HepG2 (cell line): Measurements from ENCODE around the gene PLXNA1. TPM values are rescaled to one million over a fixed set of nuclear protein-coding genes. Genes with fewer than 3 reads are reported as not detected.

Experiments used
- ATAC-seq: fragments of 200-7000 bp; cut with Tn5 transposase; 3 replicates; pipeline ENCODE4 v1.9.1; 2020; ENCODE audit warnings: mild to moderate bottlenecking, moderate library complexity
- BruUV-seq: library from RNA; stranded (reverse); fragments of 400-500 nt; replicated peaks from 2 replicates; lab custom pipeline; 2021; lab: Mats Ljungman, UMichigan
- CTCF ChIA-PET: fragments of 300-600 bp; formaldehyde crosslinking; extraction: SDS; loops from one replicate; lab custom pipeline; 2021; ENCODE audit warnings: low total read pairs, inconsistent platforms, low intra/inter-chr PET ratio; lab: Yijun Ruan, JAX
- POLR2A ChIA-PET: fragments of 350-600 bp; sonication (Branson Sonifier 250); formaldehyde crosslinking; loops from one replicate; lab custom pipeline; 2020; ENCODE audit warnings: antibody characterized with exemption, inconsistent platforms; lab: Yijun Ruan, JAX
- DNase-seq: peaks from one replicate; pipeline ENCODE4 v3.0.0-alpha.2; 2015; ENCODE audit warnings: low spot score
- FAIRE-seq: peaks from 3 replicates; lab custom pipeline; 2011; peaks lifted over from hg19 to GRCh38; lab: Jason Lieb, UNC
- H2AFZ ChIP-seq: one replicate; pipeline ENCODE4 v1.6.1; 2011; ENCODE audit warnings: low read length, inconsistent platforms
- H3K27ac ChIP-seq: fragments of 300-600 bp; 3 replicates; pipeline ENCODE4 v1.8.0; 2011; ENCODE audit warnings: mixed run types, mild to moderate bottlenecking, mixed read lengths, low read length, inconsistent platforms; ENCODE audit not compliant: insufficient read depth; ENCODE audit errors: extremely low read length
- H3K27me3 ChIP-seq, 2 experiments: fragments of 200-600 bp in 1 of 2; 2 replicates in 1 of 2; 3 replicates in 1 of 2; pipeline versions ENCODE4 v1.6.0 to v1.8.0; 2011; ENCODE audit warnings: low read length in 2 of 2, mild to moderate bottlenecking in 2 of 2, moderate library complexity in 2 of 2, inconsistent platforms in 1 of 2; ENCODE audit not compliant: insufficient read depth in 2 of 2, control insufficient read depth in 1 of 2
- H3K36me3 ChIP-seq, 2 experiments: fragments of 200-600 bp in 1 of 2; replicated peaks in 1 of 2; 2 replicates in 1 of 2; 3 replicates in 1 of 2; pipeline versions ENCODE4 v1.5.1 to v1.8.0; 2011; ENCODE audit warnings: low read length in 2 of 2, inconsistent platforms in 1 of 2; ENCODE audit not compliant: insufficient read depth in 2 of 2, control insufficient read depth in 1 of 2
- H3K4me1 ChIP-seq: 2 replicates; pipeline ENCODE4 v1.5.1; 2012; ENCODE audit warnings: low read length, inconsistent platforms; ENCODE audit not compliant: insufficient read depth
- H3K4me2 ChIP-seq: 2 replicates; pipeline ENCODE4 v1.6.0; 2011; ENCODE audit warnings: low read depth, low read length, inconsistent platforms
- H3K4me3 ChIP-seq, 3 experiments: fragments of 200-600 bp in 1 of 3; sonication (generic), shearing (Covaris generic) in 1 of 3; replicated peaks in 1 of 3; 2 replicates each; pipeline ENCODE4 v1.5.1; 2011 to 2016; ENCODE audit warnings: low read length in 3 of 3, inconsistent platforms in 2 of 3, low read depth in 2 of 3, mild to moderate bottlenecking in 2 of 3, control low read depth in 1 of 3, mixed read lengths in 1 of 3; ENCODE audit not compliant: insufficient read depth in 1 of 3
- H3K79me2 ChIP-seq: one replicate; pipeline ENCODE4 v1.6.1; 2011; ENCODE audit warnings: low read length, inconsistent platforms; ENCODE audit not compliant: insufficient read depth
- H3K9ac ChIP-seq: 2 replicates; pipeline ENCODE4 v1.6.0; 2011; ENCODE audit warnings: mild to moderate bottlenecking, low read depth, low read length, inconsistent platforms; ENCODE audit not compliant: insufficient read depth
- H3K9me3 ChIP-seq: 2 replicates; pipeline ENCODE4 v1.5.1; 2012; ENCODE audit warnings: mild to moderate bottlenecking, low read length
- H4K20me1 ChIP-seq: 2 replicates; pipeline ENCODE4 v1.6.0; 2011; ENCODE audit warnings: inconsistent platforms, mild to moderate bottlenecking, low read length, moderate library complexity; ENCODE audit not compliant: insufficient read depth
- ARNTL ChIP-seq: sonication (generic); formaldehyde crosslinking; IDR thresholded peaks from 2 replicates; pipeline ENCODE4 v1.4.0; 2020; ENCODE audit warnings: mild to moderate bottlenecking, missing genetic modification reagents
- IRF2 ChIP-seq: IDR thresholded peaks from 2 replicates; pipeline ENCODE4 v1.6.1; 2018; ENCODE audit warnings: missing genetic modification reagents, missing compliant biosample characterization
- ZMYM2 ChIP-seq: sonication (generic); formaldehyde crosslinking; IDR thresholded peaks from 2 replicates; pipeline ENCODE4 v1.8.0; 2022; ENCODE audit warnings: mild to moderate bottlenecking, missing genetic modification reagents
- ZMYM4 ChIP-seq: sonication (generic); formaldehyde crosslinking; IDR thresholded peaks from 2 replicates; pipeline ENCODE4 v1.8.1; 2023; ENCODE audit warnings: mild to moderate bottlenecking, missing genetic modification reagents
- ZNF180 ChIP-seq: sonication (generic); formaldehyde crosslinking; IDR thresholded peaks from 2 replicates; pipeline ENCODE4 v1.4.0; 2020; ENCODE audit warnings: low read depth, missing genetic modification reagents, borderline replicate concordance
- ZNF205 ChIP-seq: IDR thresholded peaks from 2 replicates; pipeline ENCODE4 v1.6.1; 2018; ENCODE audit warnings: missing biosample characterization, missing genetic modification reagents
- ZNF510 ChIP-seq: sonication (generic); formaldehyde crosslinking; IDR thresholded peaks from 2 replicates; pipeline ENCODE4 v1.4.0; 2020; ENCODE audit warnings: low read depth, mild to moderate bottlenecking, missing genetic modification reagents
- ZNF703 ChIP-seq: sonication (generic); formaldehyde crosslinking; IDR thresholded peaks from 2 replicates; pipeline ENCODE4 v1.5.1; 2020; ENCODE audit warnings: missing genetic modification reagents, mild to moderate bottlenecking, moderate library complexity, borderline replicate concordance
- ZNF878 ChIP-seq: sonication (generic); formaldehyde crosslinking; IDR thresholded peaks from 2 replicates; pipeline ENCODE4 v1.8.1; 2023; ENCODE audit warnings: mild to moderate bottlenecking, missing genetic modification reagents, moderate library complexity
- WGBS: methylation state at CpG from one replicate; pipeline ENCODE4 v1.1.6; 2017; ENCODE audit warnings: low lambda C conversion rate; 5-methylcytosine and 5-hydroxymethylcytosine counted together
- in situ Hi-C: cut with HindIII; loops from 2 replicates; pipeline ENCODE4 v1.10.0; 2017; ENCODE audit warnings: low pct_unique_long_range_greater_than_20kb; ENCODE audit not compliant: extremely low pct_ligation_motif_present
- intact Hi-C: fragments of 100-400 bp; cut with micrococcal nuclease; formaldehyde crosslinking; loops from one replicate; pipeline ENCODE4 v1.10.0; 2022; ENCODE audit not compliant: unreplicated experiment
- polyA plus RNA-seq, 8 experiments: library from polyadenylated mRNA; depleted of rRNA in 3 of 8; stranded (reverse) in 7 of 8; unstranded in 1 of 8; fragments of >200 nt; fragmentation: Illumina TruSeq in 4 of 8; extraction: Trizol in 4 of 8; gene quantifications; 2 replicates each; pipeline versions ENCODE4 v1.2.1 to v1.2.3, GENCODE V29; 2011 to 2016; ENCODE audit warnings: low read depth in 4 of 8, missing spikeins in 1 of 8, mixed read lengths in 1 of 8; ENCODE audit not compliant: insufficient read depth in 1 of 8
- total RNA-seq, 5 experiments: library from RNA; depleted of rRNA; stranded (reverse); fragments of >200 nt; fragmentation: Illumina TruSeq; extraction: Trizol; gene quantifications; 2 replicates each; pipeline ENCODE4 v1.2.3, GENCODE V29; 2016; ENCODE audit warnings: low read depth in 1 of 5
- TF ChIP-seq, protein P1 (sequence below): sonication (generic); formaldehyde crosslinking; IDR thresholded peaks from 2 replicates; pipeline ENCODE4 v1.8.1; 2023; ENCODE audit warnings: mild to moderate bottlenecking, missing genetic modification reagents
- TF ChIP-seq, protein P2 (sequence below): sonication (generic); formaldehyde crosslinking; IDR thresholded peaks from 2 replicates; pipeline ENCODE4 v1.5.1; 2020; ENCODE audit warnings: missing genetic modification reagents, mild to moderate bottlenecking, borderline replicate concordance

Gene PLXNA1
- total and polyA plus RNA-seq, 2 of the 13 experiments (the other 11 are each of a cell fraction or from before 2014, with no cell fraction given), result 16.6 to 18.2 TPM

DNA sequence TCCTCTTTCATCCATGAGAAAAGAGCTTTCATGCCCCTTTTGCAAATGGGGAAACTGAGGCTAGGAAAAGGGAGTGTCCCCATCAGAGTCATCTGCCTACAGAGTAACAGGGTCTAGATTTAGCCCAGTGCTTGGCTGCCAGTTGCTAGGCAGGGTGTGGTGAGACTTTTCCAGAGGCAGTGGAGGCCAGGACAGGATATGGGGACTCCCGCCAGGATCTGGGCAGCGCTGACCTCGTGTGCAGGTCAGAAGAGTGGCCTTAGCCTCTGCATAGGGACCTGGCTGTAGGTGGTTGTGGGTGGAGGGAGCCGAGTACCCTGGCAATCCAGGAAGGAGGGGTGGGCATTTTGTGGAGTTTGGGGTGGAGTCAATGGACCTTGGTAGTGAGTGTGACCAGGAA lies 4.2 kb downstream of the PLXNA1 start:
- H3K36me3 ChIP-seq, result peaks cover 14 to 21% of the 10 kb centered on the region in 2 experiments; a peak in 3 of 5 replicates
- ATAC-seq (no peak), DNase-seq (no peak), FAIRE-seq (no peak)
- no TSS peak for BruUV-seq
- intact Hi-C loops (loop anchor here (10.0 kb wide), 2 partner anchors 312 to 558 kb away; no protein-coding TSS in a partner anchor), in situ Hi-C loops (no loop called here)
- H3K4me1 ChIP-seq, result peaks cover 17% of the 10 kb centered on the region
- H3K27me3 ChIP-seq, result peaks cover 0 to under 1% of the 10 kb centered on the region in 2 experiments; a peak in 1 of 5 replicates
- H4K20me1 ChIP-seq, result peaks cover 21% of the 10 kb centered on the region; the same call in 1 of the 2 replicates
- no peak overlapping the region for H3K4me3 ChIP-seq
- no peak for TF ChIP-seq ZNF510
- no peak for TF ChIP-seq ZMYM4
- TF ChIP-seq, protein P1, sequence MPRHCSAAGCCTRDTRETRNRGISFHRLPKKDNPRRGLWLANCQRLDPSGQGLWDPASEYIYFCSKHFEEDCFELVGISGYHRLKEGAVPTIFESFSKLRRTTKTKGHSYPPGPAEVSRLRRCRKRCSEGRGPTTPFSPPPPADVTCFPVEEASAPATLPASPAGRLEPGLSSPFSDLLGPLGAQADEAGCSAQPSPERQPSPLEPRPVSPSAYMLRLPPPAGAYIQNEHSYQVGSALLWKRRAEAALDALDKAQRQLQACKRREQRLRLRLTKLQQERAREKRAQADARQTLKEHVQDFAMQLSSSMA (CRISPR knock-in tag), result no peak
- TF ChIP-seq ARNTL (CRISPR knock-in tag), result no peak
- no peak for TF ChIP-seq ZNF180 (CRISPR knock-in tag)
- no peak for TF ChIP-seq ZNF703 (CRISPR knock-in tag)
- TF ChIP-seq, protein P2, sequence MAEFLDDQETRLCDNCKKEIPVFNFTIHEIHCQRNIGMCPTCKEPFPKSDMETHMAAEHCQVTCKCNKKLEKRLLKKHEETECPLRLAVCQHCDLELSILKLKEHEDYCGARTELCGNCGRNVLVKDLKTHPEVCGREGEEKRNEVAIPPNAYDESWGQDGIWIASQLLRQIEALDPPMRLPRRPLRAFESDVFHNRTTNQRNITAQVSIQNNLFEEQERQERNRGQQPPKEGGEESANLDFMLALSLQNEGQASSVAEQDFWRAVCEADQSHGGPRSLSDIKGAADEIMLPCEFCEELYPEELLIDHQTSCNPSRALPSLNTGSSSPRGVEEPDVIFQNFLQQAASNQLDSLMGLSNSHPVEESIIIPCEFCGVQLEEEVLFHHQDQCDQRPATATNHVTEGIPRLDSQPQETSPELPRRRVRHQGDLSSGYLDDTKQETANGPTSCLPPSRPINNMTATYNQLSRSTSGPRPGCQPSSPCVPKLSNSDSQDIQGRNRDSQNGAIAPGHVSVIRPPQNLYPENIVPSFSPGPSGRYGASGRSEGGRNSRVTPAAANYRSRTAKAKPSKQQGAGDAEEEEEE (CRISPR knock-in tag), result no peak
- no peak for TF ChIP-seq ZMYM2
- no peak for TF ChIP-seq ZNF878 (CRISPR knock-in tag)
- TF ChIP-seq ZNF205 (CRISPR knock-in tag), result no peak
- TF ChIP-seq IRF2, result no peak
- no peak overlapping the region for H3K27ac ChIP-seq
- H3K9me3 ChIP-seq, result no peaks in the 10 kb centered on the region
- peaks cover 15% of the 10 kb centered on the region for H3K79me2 ChIP-seq
- CTCF ChIA-PET, result no interaction called here
- no peak overlapping the region for H3K9ac ChIP-seq
- POLR2A ChIA-PET, result no interaction called here
- no peak overlapping the region for H2AFZ ChIP-seq
- H3K4me2 ChIP-seq, result no peak overlapping the region
- 100% methylated on average over 2 of the region's 4 CpGs for whole genome bisulfite sequencing
